ENCODE measurements around the gene CCNA2.

Gene CCNA2

GRCh38 chr4:121851354-121851753, 27.7 kb upstream of the CCNA2 start:
- no peaks in the 10 kb centered on the region for H3K9me3 ChIP-seq
- no peak for TF ChIP-seq CTCF (IDR thresholded peaks at IDR 0.05; ENCODE audit: low read depth, low read length)
- no peak for DNase-seq
- no peaks in the 10 kb centered on the region for H3K36me3 ChIP-seq
- H3K4me3 ChIP-seq (ENCODE audit: low read depth, low read length) = no peak overlapping the region
- no peaks in the 10 kb centered on the region for H3K4me1 ChIP-seq
- H3K27me3 ChIP-seq = no peaks in the 10 kb centered on the region

- H3K9me3 ChIP-seq = no peaks in the 10 kb centered on the region
- no peak for DNase-seq
- no peaks in the 10 kb centered on the region for H3K36me3 ChIP-seq
- H3K27me3 ChIP-seq = no peaks in the 10 kb centered on the region
- H3K4me1 ChIP-seq = no peaks in the 10 kb centered on the region
- H3K4me3 ChIP-seq (ENCODE audit: low read depth, low read length) = no peak overlapping the region
- no peak for TF ChIP-seq CTCF (IDR thresholded peaks at IDR 0.05; ENCODE audit: low read depth, low read length)
Observed at GRCh38 chr4:121846662-121847061, 23.0 kb upstream of the CCNA2 start.

- TF ChIP-seq CTCF (IDR thresholded peaks at IDR 0.05; ENCODE audit: low read depth, low read length) = no peak
- Histone ChIP-seq H3K9me3 (no peaks in the 10 kb centered on the region), H3K27me3 (no peaks in the 10 kb centered on the region), H3K4me1 (no peaks in the 10 kb centered on the region; the same call in 1 of the 2 replicates), H3K4me3 (ENCODE audit: low read depth, low read length) (no peak overlapping the region), H3K36me3 (no peaks in the 10 kb centered on the region)
- DNase-seq = no peak
Observed at GRCh38 chr4:121842862-121843261, 19.2 kb upstream of the CCNA2 start.

- no peaks in the 10 kb centered on the region for H3K36me3 ChIP-seq
- TF ChIP-seq CTCF (IDR thresholded peaks at IDR 0.05; ENCODE audit: low read depth, low read length) = no peak
- no peaks in the 10 kb centered on the region for H3K27me3 ChIP-seq
- no peak overlapping the region for H3K4me3 ChIP-seq (ENCODE audit: low read depth, low read length)
- H3K4me1 ChIP-seq = no peaks in the 10 kb centered on the region; the same call in 1 of the 2 replicates
- H3K9me3 ChIP-seq = no peaks in the 10 kb centered on the region
- no peak for DNase-seq
Observed at GRCh38 chr4:121838136-121838535, 14.5 kb upstream of the CCNA2 start.

GRCh38 chr4:121829511-121829910, 5.8 kb upstream of the CCNA2 start:
- H3K27me3 ChIP-seq = no peaks in the 10 kb centered on the region
- no peaks in the 10 kb centered on the region for H3K36me3 ChIP-seq
- no peaks in the 10 kb centered on the region for H3K9me3 ChIP-seq
- no peak for TF ChIP-seq CTCF (IDR thresholded peaks at IDR 0.05; ENCODE audit: low read depth, low read length)
- no peaks in the 10 kb centered on the region for H3K4me1 ChIP-seq
- no peak overlapping the region for H3K4me3 ChIP-seq (ENCODE audit: low read depth, low read length)
- DNase-seq = no peak

- Histone ChIP-seq H3K27me3 (no peaks in the 10 kb centered on the region), H3K4me1 (no peaks in the 10 kb centered on the region), H3K9me3 (no peaks in the 10 kb centered on the region), H3K4me3 (ENCODE audit: low read depth, low read length) (no peak overlapping the region), H3K36me3 (no peaks in the 10 kb centered on the region)
- TF ChIP-seq CTCF (IDR thresholded peaks at IDR 0.05; ENCODE audit: low read depth, low read length) = no peak
- no peak for DNase-seq
Observed at GRCh38 chr4:121827853-121828252, 4.2 kb upstream of the CCNA2 start.

Data from BE2C (cell line).